EL (cell line): ENCODE results near the gene NR1H4.
"Not testable (repeated sequence)": the region's sequence is repeated elsewhere in the genome, so short reads cannot be mapped to it uniquely, and the experiment has no call there.

ENCODE experiments used
- DNase-seq: peaks from one replicate; pipeline ENCODE4 v3.0.0-alpha.2; 2016

Gene NR1H4

DNA sequence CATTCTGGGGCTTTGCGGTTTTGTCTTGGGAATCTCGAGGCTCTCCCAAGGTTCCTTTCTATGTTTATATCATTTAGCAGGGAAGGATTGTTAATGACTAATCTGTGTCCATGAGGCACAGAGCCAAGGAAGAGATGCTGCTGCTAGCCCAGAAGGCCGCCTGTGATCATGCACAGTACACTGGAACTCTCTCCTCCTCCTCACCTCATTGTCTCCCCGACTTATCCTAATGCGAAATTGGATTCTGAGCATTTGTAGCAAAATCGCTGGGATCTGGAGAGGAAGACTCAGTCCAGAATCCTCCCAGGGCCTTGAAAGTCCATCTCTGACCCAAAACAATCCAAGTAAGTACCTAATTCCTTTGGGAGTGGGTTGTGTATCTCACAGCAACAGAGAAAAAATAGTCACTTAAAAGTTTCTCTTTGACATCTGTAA lies at the start of gene NR1H4:
NR1H4 (plus strand) TSS at position 151 of the 435 bp plus-strand sequence. CDS start 19,458 bp downstream, outside the sequence.
- DNase-seq = peak; percentile 49

DNA sequence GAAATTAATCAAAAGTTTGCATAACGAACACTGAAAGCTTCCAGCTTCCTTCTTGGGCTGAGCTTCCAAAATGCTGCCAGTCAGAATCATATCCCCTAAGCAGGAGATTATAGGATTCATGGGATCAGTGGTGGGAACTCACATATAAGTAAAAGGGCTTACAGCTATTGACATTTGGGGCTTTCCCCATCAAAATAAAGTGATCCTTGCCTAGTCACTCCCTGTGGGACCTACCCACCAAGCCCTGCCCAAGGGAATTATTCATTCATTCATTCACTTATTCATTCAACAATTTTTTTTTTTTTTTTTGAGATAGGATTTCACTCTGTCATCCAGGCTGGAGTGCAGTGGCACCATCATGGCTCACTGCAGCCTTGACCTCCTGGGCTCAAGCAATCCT lies 47.5 kb upstream of the NR1H4 start:
- DNase-seq = no peak

DNA sequence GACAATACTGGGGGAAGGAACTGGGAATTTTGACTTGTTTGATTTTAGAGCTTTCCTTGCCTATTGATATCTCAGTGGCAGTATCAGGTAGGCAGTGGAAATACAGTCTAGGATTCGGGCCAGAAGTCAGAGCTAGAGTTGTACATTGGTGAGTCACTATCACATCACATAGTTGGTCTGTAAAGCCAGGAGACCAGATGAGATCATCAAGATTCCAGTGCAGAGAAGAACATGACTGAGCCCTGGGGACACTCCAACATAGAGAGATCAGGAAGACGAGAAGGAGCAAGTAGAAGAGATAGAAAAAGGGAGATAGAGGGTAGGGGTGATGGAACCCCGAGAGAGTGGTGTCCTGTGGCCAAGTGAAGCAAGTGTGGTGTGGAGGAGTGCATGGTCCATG lies 46.6 kb upstream of the NR1H4 start:
- DNase-seq = peak; percentile 86

DNA sequence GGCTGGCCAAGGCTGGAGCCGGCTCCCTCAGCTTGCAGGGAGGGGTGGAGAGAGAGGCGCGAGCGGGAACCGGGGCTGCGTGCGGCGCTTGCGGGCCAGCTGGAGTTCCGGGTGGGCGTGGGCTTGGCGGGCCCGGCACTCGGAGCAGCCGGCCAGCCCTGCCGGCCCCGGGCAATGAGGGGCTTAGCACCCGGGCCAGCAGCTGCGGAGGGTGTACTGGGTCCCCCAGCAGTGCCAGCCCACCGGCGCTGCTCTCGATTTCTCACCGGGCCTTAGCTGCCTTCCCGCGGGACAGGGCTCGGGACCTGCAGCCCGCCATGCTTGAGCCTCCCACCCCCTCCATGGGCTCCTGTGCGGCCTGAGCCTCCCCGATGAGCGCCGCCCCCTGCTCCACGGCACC lies 43.4 kb upstream of the NR1H4 start:
- DNase-seq = not testable (repeated sequence)

DNA sequence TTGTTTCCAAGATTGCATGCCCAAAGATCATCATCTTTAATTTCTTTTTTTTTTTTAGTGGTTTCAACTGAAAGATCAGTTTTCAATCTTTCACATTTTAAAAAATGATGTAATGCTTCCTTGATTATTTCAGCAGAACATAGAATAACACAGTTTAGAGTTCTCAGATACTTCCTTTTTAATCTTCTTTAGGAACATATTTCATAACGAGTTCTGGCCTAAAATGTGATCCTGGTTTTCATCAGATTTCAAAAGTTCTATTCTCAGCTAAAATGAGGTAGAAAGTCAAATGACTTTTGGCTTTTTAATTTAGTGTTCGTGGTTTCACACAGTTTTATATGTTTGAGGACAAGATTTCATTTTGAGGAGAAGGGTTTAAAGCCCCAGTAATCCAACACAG lies 40.0 kb upstream of the NR1H4 start:
- no peak for DNase-seq

DNA sequence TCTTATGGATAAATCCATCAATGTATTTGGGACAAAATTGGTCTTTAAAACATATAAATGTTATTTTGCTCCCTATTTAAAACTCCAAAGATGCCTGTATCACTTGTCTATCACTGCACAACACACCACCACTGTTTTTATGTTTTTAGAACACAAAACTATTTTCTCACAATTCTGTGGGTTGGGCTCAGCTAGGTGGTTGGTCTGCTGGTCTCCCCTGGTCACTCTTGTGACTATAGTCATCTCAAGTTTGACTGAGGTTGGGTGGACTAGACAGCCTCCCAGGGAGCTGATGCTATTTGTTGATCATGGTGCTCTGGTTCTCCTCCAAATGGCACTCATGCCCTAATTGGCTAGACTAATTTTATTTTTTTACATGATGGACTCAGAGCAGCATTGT lies 39.5 kb upstream of the NR1H4 start:
- no peak for DNase-seq

DNA sequence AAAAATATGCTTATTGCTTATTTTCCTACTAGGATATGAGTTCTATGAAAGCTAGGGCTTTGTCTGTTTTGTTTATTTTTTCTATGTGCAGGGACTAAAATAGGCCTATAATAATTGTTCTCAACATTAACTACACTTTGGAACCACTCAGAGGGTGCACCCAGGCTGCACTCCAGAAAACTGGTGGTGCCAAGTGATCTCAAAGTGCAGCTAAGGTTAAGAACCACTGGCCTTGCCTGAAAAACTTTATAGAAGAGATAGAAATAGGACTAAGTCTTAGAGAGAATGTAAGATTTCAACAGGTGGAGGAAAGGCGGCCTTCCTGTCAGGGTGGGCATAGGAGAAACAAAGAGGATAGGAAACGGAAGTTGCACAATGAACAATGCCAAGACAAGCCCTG lies 37.7 kb upstream of the NR1H4 start:
- DNase-seq = no peak

DNA sequence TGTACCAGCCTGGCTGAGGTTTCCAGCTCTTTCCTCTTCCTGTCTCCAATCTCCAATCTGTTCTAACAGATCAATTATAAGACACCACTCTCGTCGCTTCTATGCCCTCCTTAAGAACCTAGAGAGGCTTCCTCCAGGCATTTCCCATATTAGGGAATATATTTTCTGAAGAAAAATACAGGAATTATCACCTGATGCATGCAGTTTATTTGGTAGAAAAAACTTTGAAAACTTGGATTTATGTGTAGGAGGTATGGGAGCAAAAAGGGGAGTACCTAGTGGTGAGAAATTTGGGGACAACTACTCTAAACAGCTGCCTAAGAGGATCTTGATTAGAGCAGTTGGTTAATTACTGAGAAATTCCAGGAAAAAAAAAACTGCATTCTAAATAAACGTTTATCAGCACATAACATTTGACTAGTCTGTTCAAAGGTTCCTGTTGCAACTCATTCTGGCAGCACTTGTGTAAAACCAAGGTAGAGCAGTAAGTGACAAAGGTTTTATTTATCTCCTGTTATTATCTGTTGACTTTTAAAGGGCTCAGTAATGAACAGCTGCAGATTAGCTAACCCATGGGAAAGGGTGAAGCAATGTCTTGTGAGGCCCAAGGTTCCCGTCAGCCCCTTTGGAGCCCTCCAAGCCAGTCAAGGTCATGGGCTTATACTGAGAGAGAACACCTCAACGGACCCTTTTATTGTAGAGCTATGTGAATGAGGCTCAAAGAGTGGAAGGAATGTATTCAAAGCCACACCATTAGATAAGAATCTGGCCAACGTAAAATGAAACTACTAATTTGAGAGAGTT lies 36.4 kb upstream of the NR1H4 start:
- DNase-seq = no peak

DNA sequence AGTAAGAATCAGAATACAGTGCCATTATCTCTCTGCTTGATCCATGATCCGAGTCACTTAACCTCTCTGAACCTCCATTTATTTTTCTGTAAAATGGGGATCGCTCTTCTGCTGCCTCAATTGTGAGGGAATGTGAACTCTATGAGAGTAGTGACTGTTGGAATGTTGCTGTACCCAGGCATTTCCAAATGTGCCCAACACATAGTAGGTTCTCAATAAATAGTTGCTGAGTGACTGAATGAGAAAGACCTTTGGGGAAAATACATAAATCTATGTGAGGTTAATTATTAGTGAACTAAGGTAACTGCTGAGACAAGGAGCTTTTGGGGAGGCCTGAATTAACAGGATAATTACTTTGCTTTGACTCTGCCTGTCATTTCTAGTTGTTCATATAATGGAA lies 33.9 kb upstream of the NR1H4 start:
- no peak for DNase-seq

DNA sequence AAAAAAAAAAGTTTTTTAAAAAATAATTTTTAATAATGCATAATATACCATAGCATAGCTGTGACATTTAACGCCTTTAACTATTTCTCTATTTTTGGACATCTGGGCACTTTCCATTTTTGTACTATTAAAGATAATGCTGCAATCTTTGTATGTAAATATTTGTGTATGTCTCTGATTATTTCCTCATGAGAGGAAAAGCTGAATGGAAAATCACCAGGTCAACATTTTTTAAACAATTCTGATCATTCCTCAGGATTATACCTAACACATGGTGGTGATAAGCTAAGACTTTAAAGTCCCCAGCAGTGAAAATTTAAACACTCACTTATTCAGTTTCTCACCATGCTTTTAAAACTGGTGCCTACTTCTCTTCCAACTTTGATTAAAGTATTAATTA lies 31.3 kb upstream of the NR1H4 start:
- DNase-seq = no peak

DNA sequence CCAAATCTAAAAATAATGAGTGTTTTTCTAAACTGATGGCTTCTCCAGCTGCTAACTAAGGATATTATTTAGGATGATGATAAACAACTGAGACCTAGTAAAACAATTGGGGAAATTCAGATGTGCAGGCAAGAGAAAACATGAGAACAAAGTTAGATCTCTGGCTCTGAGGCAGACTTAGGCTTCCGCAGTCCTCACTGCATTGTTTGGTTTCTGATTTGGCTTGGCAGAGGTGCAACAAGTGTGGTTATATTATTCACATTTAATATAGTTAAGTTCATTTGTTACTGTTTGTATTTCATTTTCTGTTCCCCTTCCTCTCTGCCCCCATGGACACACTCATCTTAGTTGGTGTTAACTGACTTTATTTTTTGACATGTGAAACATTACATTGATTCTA lies 30.2 kb upstream of the NR1H4 start:
- DNase-seq = no peak

DNA sequence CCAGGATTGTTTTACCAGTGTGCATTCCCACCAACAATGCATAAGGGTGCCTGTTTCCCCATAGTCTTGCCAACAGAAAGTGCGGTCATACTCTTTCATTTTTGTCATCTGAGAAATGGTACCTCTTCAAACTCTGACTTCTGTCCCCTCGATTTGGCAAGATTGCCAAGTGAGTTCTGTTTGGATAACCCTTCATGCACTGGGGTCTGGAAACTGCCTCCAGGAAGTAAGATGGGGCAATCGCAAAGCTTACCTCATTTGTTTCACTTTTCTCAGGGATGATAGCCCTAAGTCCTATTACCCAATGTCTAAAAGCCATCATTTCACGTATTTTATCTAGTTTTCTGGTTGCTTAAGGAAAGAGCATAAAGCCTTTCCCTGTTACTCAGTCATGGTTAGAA lies 28.6 kb upstream of the NR1H4 start:
- no peak for DNase-seq

DNA sequence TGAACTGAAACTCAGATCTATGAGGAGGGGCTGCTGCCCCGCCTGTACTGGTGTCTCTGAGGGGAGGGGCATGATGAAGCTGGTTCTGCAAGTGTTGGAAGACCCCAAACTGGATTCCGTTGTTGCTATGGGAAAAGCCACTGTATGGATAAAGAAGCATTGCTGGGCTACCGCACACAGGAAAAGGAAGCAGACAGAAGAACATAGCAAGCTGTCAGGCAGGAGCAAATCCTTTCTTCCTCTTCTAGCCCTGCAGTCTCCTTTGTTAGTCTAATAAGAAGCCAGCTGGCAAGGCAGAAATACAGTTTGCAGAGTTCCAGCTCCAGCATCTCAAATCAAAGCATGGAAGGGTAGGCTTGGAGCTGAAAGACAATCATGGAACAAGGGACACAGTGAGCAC lies 26.3 kb upstream of the NR1H4 start:
- no peak for DNase-seq

DNA sequence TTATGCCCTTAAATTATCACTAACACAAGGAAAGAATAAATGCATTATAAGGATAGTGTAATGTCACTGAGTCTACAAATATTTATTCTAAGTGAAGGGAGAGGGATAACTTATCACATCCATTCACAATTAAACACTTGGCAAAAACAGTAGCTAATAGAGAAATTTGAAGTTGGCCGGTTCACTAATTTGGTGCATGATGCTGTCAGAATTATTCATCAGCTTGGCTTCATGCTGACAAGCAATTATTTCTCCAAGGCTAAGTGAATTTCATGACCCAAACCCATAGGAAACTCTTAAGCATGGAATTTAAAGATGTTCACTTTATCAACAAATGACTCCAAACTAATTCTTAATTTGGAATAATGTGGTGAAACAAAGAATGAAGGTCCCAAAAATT lies 25.0 kb upstream of the NR1H4 start:
- DNase-seq = no peak

DNA sequence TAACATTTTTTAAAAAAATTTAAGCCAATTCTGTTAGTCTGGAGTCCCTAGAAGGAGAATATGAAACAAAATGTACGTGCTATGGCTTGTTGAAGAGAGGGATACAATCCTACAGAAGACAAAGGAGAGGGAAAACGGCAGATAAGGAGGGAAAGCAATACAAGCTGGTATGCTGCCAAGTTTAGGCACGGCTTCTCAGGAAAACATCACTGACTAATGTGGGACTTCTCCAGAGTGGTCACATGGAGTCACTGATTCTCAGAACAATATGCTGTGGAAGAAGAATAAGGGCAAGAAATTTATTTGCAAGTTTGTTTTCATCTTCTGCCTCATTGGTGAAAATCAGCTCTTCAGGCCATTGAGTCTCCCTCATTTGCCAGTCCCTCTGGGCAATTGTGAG lies 22.9 kb upstream of the NR1H4 start:
- no peak for DNase-seq

DNA sequence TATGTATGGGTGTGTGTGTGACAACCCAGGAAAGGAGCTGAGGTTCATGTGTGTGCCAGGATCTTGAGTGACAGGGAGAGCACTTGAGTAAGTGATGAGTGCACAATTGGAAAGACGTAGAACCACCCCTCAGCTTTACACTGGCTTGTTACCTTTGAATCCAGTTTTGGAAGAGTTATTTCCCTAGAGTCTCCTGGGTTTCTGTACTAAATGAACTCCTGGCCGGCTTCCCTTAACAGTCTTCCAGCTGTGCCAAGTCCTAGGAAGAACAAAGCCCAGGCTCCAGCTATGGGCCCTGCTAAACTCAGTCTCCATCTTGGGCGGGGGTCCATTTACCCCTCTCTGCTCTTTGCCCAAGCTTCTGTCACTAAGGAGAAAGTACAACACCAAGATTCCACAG lies 19.7 kb upstream of the NR1H4 start:
- DNase-seq = no peak

DNA sequence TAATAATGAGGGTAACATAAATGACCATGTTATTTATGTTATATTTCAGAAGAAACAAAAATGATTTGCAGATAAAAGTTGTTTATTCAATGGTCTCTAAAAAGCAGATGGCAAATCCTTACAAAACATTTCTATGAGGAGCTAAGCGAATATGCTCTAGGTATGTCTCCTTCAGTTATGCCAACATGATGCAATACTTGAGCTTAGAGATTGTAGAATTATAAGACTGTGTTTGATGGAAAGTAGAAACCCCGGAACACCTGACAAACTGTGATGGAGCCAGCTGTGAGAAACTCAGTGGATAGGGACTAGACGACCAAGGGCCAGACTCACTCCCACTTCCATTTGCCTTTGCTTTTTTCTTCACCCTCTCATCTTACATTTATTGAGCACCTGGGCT lies 17.8 kb upstream of the NR1H4 start:
- DNase-seq = no peak

DNA sequence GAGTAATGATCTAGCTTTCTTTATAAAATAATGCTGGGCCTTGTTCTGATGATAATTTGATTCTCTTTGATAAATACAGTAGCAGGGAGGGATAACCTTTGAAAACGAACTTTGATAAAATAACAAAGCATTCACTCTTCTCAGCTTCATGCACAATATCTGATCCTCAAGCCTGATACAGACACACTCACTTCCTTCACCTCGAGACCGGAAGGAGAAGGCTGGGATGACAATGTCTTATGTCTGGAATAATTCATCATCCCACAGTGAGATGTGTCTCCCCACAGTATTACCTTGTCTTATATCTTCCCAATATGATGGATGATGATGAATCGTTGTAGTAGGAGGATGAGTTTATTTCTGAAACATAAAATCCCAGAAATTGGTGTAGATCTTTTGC lies 15.5 kb upstream of the NR1H4 start:
- no peak for DNase-seq

DNA sequence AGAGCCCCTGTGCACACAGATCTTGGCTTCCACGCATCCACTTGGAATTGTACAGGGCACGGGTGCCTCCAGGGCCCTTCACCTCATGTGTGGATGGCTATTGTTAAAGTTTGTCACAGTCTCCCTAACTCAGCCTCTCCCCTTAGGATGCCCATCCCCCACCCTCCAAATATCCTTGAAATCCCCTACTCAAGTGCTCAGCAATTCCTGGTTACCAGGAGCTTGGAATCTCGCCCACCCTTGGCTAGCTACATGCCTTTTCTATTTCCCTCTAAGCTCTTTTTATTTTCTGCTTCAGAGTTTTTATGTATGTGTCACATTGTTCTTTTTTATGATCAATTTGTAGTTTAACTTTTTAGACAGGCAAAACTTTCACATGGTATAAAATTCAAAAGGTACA lies 13.0 kb upstream of the NR1H4 start:
- DNase-seq = no peak

DNA sequence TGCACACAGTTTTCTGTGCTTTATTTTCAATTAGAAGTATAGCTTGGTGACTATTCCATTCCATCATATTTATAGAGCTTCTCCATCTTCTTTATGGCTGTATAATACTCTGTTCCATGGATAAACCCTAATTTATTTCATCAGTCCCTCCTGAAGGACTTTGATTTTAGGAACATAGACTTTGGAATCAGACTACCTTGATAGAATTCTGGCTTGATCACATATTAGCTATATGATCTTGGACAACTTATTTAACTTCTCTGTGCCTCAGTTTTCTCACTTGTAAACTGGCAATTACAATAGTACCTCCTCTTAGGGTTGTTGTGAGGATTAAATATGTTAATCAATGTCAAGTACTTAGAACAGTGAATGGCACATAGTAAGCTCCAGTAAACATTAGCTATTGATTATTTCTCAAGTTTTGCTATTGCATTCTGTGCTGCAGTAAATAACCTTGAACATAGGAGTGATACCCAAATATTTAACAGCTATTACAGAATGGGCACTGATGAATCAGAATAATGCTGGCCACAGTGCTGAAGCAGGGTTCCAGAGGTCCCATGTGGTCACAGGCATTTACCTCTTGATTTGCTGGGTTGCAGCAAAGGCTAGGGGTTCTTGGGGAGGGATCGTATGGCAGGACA lies 12.2 kb upstream of the NR1H4 start:
- no peak for DNase-seq

DNA sequence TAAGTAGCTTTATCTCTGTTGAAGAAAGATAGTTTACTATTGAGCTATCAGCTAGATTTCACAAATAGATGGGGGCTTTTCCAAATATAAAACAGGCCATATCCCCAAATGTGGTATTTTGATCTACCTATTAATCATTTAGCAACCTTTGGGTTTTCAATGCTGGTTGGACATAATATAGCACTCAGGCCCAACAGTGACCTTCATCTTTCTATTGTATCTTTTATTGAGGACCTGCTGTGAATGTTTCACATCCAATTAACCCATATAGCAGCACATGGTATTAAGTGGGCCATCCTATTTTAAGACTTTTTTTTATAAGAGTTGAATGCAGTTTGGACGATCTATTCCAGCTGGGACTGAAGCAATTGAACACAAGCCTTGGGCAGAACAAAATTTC lies 10.0 kb upstream of the NR1H4 start:
- DNase-seq = no peak

DNA sequence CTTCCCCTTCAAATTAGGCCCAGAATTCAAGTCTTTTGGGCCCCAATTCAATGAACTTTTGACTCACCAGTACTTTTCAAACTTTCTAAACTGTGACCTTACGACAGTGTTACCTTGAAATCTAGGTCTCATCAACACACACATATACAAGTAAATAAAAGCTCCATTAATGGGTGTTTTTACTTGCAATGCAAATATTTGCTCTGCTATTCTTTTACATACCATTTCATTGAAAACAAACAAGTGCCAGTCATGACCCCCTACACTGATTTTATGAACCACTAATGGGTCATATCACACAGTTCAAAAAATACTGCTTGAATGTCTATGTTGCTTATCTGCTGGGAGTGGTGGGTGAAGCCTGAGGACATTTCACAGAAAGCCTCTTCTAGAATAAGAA lies 9.1 kb upstream of the NR1H4 start:
- no peak for DNase-seq

DNA sequence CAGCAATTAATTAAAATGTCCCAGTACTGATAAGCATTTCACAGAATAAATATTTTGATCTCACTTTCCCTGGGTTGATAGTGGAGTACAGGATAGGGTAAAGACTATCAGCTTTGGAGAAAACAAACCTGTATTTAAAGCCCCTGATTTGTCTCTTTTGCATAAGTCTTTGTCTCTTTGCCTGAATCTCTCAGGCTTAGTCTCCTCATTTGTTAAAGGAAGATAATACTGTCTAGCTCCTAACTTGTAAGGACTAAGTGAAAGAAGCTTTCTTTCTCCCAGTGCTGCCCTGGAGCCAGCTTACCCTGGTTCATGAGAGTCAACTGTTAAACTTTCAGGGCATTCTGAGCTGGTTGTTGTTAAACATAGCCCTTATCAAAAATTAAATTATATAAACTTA lies 5.5 kb upstream of the NR1H4 start:
- DNase-seq = no peak

DNA sequence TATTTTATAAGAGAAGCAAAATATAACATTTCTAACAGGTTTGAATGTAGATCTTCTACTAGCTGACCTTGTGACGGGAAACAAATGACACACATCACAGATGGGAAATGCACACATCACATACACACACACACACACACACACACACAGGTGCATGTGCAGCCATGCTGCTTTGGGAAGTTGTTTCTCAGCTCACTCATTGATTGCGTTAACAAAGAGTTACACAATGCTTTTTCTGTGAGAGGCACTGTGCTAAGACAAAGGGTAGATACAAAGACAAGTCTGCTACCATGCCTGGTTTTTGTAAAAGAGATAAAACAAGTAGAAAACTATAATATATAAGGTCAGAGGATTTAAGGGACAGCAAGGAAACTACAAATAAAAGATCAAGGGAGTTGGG lies 1.3 kb upstream of the NR1H4 start:
- DNase-seq = no peak
